Lower leg skin (tissue), 3 donors: ENCODE measurements around the gene IRF6.

Experiments
- CTCF ChIP-seq, 3 donors: fragments of 450-650 bp; IDR thresholded peaks; one replicate each; pipeline ENCODE4 v1.5.1; 2016; ENCODE audit warnings: antibody characterized with exemption in 3 of 3, mild to moderate bottlenecking in 3 of 3, moderate library complexity in 2 of 3
- POLR2A ChIP-seq, 2 donors: fragments of 450-650 bp; IDR thresholded peaks; one replicate each; pipeline ENCODE4 v1.6.1; 2016 to 2017; ENCODE audit warnings: antibody characterized with exemption in 2 of 2, mild to moderate bottlenecking in 1 of 2, moderate library complexity in 1 of 2

- TF ChIP-seq CTCF (IDR thresholded peaks at IDR 0.05) (no peak), POLR2A (IDR thresholded peaks at IDR 0.05) (no peak)
Observed at GRCh38 chr1:209768354-209768774, 37.6 kb downstream of the IRF6 start.
